ENCODE measurements around the gene PDGFA. TPM values are rescaled to one million over a fixed set of nuclear protein-coding genes. Genes with fewer than 3 reads are reported as not detected.

Gene PDGFA
- total RNA-seq, 3 donors from 2014 or later (not counting 1 experiment from before 2014, with no cell fraction given): 0.86 to 2.0 (median 1.5) TPM

DNA sequence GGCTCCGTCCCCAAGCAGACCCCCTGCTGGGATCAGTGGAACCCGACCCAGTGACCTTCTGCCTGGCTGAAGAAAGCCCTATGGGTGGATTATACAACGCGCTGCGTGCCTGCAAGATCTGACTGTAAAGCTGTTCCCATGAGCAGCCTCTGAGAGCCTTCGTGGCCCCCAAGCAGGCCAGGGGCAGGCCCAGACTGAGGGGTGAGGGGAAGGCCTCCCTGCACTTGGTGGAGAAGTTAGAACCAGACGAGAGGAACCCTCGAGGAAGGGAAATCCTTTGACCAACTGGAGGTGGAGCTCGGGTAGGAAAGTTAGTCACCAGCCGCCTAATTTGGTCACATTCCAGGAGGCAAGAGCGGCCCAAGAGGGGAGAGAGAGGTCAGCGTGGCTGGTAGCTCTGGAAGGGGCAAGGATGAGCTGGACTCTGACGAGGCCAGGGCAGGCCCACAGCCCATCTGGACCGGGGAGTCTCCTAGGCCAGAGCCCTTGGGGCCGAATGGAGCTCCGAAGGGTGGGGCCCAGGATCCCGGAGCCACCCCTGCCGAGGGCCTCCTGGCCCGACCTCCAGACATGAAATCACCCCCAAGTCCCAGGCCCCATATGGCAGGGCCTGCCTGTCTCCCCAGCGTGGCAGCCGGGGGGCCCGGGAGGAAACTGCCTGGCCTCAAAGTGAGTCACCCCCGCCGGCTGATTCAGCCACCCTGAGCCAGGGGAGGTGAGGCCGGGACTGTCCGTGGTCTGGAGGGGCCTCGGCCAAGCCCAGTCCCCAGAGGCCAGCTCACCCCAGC is 23.3 kb upstream of the PDGFA start:
- H3K27ac ChIP-seq (ENCODE audit: low read length): no peak overlapping the region
- ATAC-seq (no peak), DNase-seq (no peak)
- intact Hi-C loops (cut with micrococcal nuclease): no loop called here
- Mint-ChIP-seq H3K4me3 (no peak overlapping the region), H3K36me3 (no peaks in the 10 kb centered on the region), H3K27me3 (ENCODE audit: low read depth in 2 of 2) (no peaks in the 10 kb centered on the region), H3K27ac (no peak overlapping the region), H3K4me1 (no peaks in the 10 kb centered on the region), H3K9me3 (peaks cover 0 to 2% of the 10 kb centered on the region in 2 donors)
- no peak overlapping the region for H3K4me3 ChIP-seq (ENCODE audit: low read length)
- no peaks in the 10 kb centered on the region for H3K27me3 ChIP-seq (ENCODE audit: control insufficient read depth, insufficient read depth, low read length)
- 68% methylated on average over 27 of the region's 27 CpGs for WGBS (ENCODE audit: insufficient coverage)
- H3K4me1 ChIP-seq (ENCODE audit: control insufficient read depth, insufficient read depth, low read length): no peaks in the 10 kb centered on the region
- H3K9me3 ChIP-seq (ENCODE audit: control insufficient read depth, insufficient read depth, low read length): peaks cover 3% of the 10 kb centered on the region
- TF ChIP-seq, protein P1, sequence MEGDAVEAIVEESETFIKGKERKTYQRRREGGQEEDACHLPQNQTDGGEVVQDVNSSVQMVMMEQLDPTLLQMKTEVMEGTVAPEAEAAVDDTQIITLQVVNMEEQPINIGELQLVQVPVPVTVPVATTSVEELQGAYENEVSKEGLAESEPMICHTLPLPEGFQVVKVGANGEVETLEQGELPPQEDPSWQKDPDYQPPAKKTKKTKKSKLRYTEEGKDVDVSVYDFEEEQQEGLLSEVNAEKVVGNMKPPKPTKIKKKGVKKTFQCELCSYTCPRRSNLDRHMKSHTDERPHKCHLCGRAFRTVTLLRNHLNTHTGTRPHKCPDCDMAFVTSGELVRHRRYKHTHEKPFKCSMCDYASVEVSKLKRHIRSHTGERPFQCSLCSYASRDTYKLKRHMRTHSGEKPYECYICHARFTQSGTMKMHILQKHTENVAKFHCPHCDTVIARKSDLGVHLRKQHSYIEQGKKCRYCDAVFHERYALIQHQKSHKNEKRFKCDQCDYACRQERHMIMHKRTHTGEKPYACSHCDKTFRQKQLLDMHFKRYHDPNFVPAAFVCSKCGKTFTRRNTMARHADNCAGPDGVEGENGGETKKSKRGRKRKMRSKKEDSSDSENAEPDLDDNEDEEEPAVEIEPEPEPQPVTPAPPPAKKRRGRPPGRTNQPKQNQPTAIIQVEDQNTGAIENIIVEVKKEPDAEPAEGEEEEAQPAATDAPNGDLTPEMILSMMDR (IDR thresholded peaks at IDR 0.05): no peak
- no peaks in the 10 kb centered on the region for H3K36me3 ChIP-seq (ENCODE audit: control insufficient read depth, insufficient read depth, low read length)

DNA sequence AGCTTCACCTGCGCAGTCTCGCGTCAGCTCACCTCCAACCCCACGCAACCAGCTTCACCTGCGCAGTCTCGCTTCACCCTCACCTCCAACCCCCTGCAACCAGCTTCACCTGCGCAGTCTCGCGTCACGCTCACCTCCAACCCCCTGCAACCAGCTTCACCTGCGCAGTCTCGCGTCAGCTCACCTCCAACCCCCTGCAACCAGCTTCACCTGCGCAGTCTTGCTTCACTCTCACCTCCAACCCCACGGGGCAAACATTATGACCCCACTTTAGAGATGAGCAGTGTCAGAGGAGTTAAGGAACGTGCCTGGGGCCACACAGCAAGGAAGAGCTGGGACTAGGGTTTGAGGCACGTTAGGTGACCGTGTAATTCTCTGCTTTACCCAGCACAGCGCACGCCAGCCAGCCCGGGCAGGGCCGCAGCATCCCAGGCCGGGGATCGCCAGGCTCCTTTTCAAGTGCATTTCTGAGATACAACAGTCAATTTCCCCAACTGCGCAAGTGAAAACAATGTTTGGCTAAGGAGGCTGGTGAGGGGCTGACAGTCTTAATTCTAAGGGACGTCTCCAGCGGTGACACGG is 22.6 kb upstream of the PDGFA start:
- Histone ChIP-seq H3K9me3 (ENCODE audit: control insufficient read depth, insufficient read depth, low read length) (peaks cover 3% of the 10 kb centered on the region), H3K36me3 (ENCODE audit: control insufficient read depth, insufficient read depth, low read length) (no peaks in the 10 kb centered on the region), H3K4me3 (ENCODE audit: low read length) (no peak overlapping the region), H3K27me3 (ENCODE audit: control insufficient read depth, insufficient read depth, low read length) (no peaks in the 10 kb centered on the region), H3K4me1 (ENCODE audit: control insufficient read depth, insufficient read depth, low read length) (no peaks in the 10 kb centered on the region), H3K27ac (ENCODE audit: low read length) (no peak overlapping the region)
- DNase-seq (no peak), ATAC-seq (no peak)
- WGBS (ENCODE audit: insufficient coverage): 95% methylated on average over 28 of the region's 28 CpGs
- H3K9me3 Mint-ChIP-seq: peaks cover 0 to 2% of the 10 kb centered on the region in 2 donors
- no peaks in the 10 kb centered on the region for H3K36me3 Mint-ChIP-seq
- H3K4me3 Mint-ChIP-seq: no peak overlapping the region
- H3K4me1 Mint-ChIP-seq: no peaks in the 10 kb centered on the region
- intact Hi-C loops (cut with micrococcal nuclease): no loop called here
- TF ChIP-seq, protein P1 (IDR thresholded peaks at IDR 0.05): no peak
- no peaks in the 10 kb centered on the region for H3K27me3 Mint-ChIP-seq (ENCODE audit: low read depth in 2 of 2)
- H3K27ac Mint-ChIP-seq: no peak overlapping the region

DNA sequence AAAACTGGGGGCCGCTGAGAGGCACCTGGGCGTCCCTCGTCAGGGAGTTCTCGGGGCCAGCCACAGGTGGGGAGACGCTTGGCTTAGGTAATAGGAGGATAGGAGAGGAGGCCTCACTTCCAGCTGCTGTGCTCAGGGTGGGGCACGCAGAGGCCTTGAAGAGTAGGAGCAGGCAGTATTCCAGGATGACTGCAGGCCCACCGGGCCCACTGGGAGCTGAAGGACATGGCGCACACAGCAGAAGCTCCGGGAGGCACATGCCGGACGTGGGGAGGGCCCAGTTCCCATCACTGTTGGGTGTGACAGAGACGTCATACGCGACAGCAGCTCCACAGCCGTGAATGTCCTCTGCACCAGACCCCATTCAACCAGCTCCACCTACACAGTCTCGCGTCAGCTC is 22.0 kb upstream of the PDGFA start:
- H3K27ac Mint-ChIP-seq: no peak overlapping the region
- no peaks in the 10 kb centered on the region for H3K4me1 ChIP-seq (ENCODE audit: control insufficient read depth, insufficient read depth, low read length)
- peaks cover 3% of the 10 kb centered on the region for H3K9me3 ChIP-seq (ENCODE audit: control insufficient read depth, insufficient read depth, low read length)
- H3K27me3 ChIP-seq (ENCODE audit: control insufficient read depth, insufficient read depth, low read length): no peaks in the 10 kb centered on the region
- H3K36me3 ChIP-seq (ENCODE audit: control insufficient read depth, insufficient read depth, low read length): no peaks in the 10 kb centered on the region
- DNase-seq (no peak), ATAC-seq (no peak)
- 94% methylated on average over 17 of the region's 17 CpGs for WGBS (ENCODE audit: insufficient coverage)
- H3K4me1 Mint-ChIP-seq: no peaks in the 10 kb centered on the region
- no peak overlapping the region for H3K27ac ChIP-seq (ENCODE audit: low read length)
- H3K27me3 Mint-ChIP-seq (ENCODE audit: low read depth in 2 of 2): no peaks in the 10 kb centered on the region
- H3K4me3 Mint-ChIP-seq: no peak overlapping the region
- TF ChIP-seq, protein P1 (IDR thresholded peaks at IDR 0.05): no peak
- H3K9me3 Mint-ChIP-seq: peaks cover 0 to 2% of the 10 kb centered on the region in 2 donors
- intact Hi-C loops (cut with micrococcal nuclease): no loop called here
- H3K36me3 Mint-ChIP-seq: no peaks in the 10 kb centered on the region
- no peak overlapping the region for H3K4me3 ChIP-seq (ENCODE audit: low read length)
